ENCODE measurements around the gene PLA2G2D.

DNA sequence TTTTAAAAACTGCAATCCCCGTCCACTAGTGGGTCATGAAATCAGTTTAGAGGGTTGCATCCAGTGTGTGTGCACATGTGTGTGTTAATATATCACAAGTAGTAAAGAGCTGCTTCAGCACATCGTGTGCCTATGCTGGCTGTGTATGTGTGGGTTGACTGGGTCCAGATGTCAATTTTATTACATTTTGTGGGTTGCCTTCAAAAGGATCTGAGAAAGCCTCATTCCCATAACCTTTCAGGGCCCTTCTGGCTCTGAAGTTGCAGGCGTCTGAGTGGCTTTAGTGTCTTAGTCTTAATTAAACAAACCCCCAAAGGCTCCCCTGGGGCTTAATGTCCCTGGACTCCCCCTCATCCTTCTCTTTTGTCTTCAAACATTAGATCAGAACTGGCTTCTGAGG is 19.8 kb downstream of the PLA2G2D start:
- TF ChIP-seq, protein P1, sequence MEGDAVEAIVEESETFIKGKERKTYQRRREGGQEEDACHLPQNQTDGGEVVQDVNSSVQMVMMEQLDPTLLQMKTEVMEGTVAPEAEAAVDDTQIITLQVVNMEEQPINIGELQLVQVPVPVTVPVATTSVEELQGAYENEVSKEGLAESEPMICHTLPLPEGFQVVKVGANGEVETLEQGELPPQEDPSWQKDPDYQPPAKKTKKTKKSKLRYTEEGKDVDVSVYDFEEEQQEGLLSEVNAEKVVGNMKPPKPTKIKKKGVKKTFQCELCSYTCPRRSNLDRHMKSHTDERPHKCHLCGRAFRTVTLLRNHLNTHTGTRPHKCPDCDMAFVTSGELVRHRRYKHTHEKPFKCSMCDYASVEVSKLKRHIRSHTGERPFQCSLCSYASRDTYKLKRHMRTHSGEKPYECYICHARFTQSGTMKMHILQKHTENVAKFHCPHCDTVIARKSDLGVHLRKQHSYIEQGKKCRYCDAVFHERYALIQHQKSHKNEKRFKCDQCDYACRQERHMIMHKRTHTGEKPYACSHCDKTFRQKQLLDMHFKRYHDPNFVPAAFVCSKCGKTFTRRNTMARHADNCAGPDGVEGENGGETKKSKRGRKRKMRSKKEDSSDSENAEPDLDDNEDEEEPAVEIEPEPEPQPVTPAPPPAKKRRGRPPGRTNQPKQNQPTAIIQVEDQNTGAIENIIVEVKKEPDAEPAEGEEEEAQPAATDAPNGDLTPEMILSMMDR (conservative IDR thresholded peaks at IDR 0.05; ENCODE audit: low read depth, low read length), result no peak
- no peak for TF ChIP-seq EZH2 (IDR thresholded peaks at IDR 0.05; ENCODE audit: borderline replicate concordance, low read depth, low read length, poor library complexity, severe bottlenecking)
